Stomach (tissue), 4 donors: ENCODE results near the gene PTGFR.

Experiments used
- EP300 ChIP-seq: sonication (generic); formaldehyde crosslinking; IDR thresholded peaks from one replicate; pipeline ENCODE4 v1.6.1; 2017; ENCODE audit warnings: antibody characterized with exemption
- POLR2A ChIP-seq, 4 donors: fragments of 450-650 bp; IDR thresholded peaks; one replicate each; pipeline ENCODE4 v1.6.1; 2016; ENCODE audit warnings: antibody characterized with exemption in 4 of 4, control low read depth in 2 of 4, mild to moderate bottlenecking in 1 of 4, moderate library complexity in 1 of 4
- POLR2AphosphoS5 ChIP-seq, 3 donors: sonication (generic); formaldehyde crosslinking; IDR thresholded peaks; one replicate each; pipeline ENCODE4 v1.6.1; 2016; ENCODE audit warnings: antibody characterized with exemption in 3 of 3
- TF ChIP-seq, protein P1 (sequence below), 7 experiments: fragments of 450-650 bp in 4 of 7; fragments of 200-600 bp in 3 of 7; sonication (generic) in 3 of 7; IDR thresholded peaks; one replicate each; pipeline ENCODE4 v1.5.1; 2016 to 2019; ENCODE audit warnings: antibody characterized with exemption in 7 of 7, control low read depth in 2 of 7, mild to moderate bottlenecking in 1 of 7

DNA sequence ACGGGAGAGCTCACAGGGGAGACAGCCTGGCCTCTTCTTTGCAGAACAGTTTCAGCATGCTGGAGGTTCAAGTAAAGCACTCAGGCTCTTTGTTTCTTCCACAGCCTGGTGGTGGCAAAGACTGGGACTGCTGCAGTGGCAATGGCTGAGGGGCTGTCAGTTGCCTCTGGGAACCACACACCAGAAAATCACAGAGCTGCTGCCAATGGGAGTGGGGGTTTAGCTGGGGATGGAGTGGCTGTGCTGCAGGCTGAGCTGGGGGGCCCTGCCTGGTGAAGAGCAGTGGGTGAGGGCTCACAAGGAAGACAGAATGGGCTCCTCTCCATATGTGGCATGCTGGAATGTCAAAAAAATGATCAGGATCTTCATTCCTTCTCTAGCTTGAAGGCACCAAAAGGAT lies 25.6 kb upstream of the PTGFR start:
- TF ChIP-seq, protein P1, sequence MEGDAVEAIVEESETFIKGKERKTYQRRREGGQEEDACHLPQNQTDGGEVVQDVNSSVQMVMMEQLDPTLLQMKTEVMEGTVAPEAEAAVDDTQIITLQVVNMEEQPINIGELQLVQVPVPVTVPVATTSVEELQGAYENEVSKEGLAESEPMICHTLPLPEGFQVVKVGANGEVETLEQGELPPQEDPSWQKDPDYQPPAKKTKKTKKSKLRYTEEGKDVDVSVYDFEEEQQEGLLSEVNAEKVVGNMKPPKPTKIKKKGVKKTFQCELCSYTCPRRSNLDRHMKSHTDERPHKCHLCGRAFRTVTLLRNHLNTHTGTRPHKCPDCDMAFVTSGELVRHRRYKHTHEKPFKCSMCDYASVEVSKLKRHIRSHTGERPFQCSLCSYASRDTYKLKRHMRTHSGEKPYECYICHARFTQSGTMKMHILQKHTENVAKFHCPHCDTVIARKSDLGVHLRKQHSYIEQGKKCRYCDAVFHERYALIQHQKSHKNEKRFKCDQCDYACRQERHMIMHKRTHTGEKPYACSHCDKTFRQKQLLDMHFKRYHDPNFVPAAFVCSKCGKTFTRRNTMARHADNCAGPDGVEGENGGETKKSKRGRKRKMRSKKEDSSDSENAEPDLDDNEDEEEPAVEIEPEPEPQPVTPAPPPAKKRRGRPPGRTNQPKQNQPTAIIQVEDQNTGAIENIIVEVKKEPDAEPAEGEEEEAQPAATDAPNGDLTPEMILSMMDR (IDR thresholded peaks at IDR 0.05): no peak
- TF ChIP-seq POLR2AphosphoS5 (IDR thresholded peaks at IDR 0.05): no peak
- no peak for TF ChIP-seq EP300
- no peak for TF ChIP-seq POLR2A (IDR thresholded peaks at IDR 0.05)
